Gastrocnemius medialis (tissue), 4 donors: ENCODE results near the gene LRRC27.

Experiments
- CTCF ChIP-seq, 5 experiments: fragments of 450-650 bp in 3 of 5; fragments of 200-600 bp in 2 of 5; sonication (generic) in 2 of 5; IDR thresholded peaks in 4 of 5; conservative IDR thresholded peaks in 1 of 5; 1 replicate in 4 of 5; 2 replicates in 1 of 5; pipeline ENCODE4 v1.5.1; 2016 to 2019; ENCODE audit warnings: antibody characterized with exemption in 5 of 5, mild to moderate bottlenecking in 3 of 5, moderate library complexity in 3 of 5
- POLR2A ChIP-seq, 2 donors: fragments of 450-650 bp; IDR thresholded peaks; one replicate each; pipeline ENCODE4 v1.6.1; 2017; ENCODE audit warnings: antibody characterized with exemption in 2 of 2, mild to moderate bottlenecking in 2 of 2, moderate library complexity in 2 of 2

- no peak for TF ChIP-seq CTCF (IDR thresholded peaks at IDR 0.05 in 4 of 5, conservative IDR thresholded peaks at IDR 0.05 in 1 of 5)
- TF ChIP-seq POLR2A (IDR thresholded peaks at IDR 0.05), result no peak
Observed at GRCh38 chr10:132364594-132364970, 32.6 kb downstream of the LRRC27 start.
